GM12878 (cell line): ENCODE results near the gene DLAT. TPM values are rescaled to one million over a fixed set of nuclear protein-coding genes. Genes with fewer than 3 reads are reported as not detected.

Source experiments
- HCFC1 ChIP-seq: fragments of 150-350 bp; IDR thresholded peaks from 2 replicates; pipeline ENCODE4 v1.6.1; 2014; ENCODE audit warnings: low read length
- MXI1 ChIP-seq: fragments of 150-350 bp; IDR thresholded peaks from 2 replicates; pipeline ENCODE4 v1.6.1; 2011; ENCODE audit warnings: low read depth, mild to moderate bottlenecking, inconsistent platforms, low read length, improper control_type of control experiment
- MYC ChIP-seq: IDR thresholded peaks from 2 replicates; pipeline ENCODE4 v1.6.1; 2011; ENCODE audit warnings: mild to moderate bottlenecking, low read length, moderate library complexity, inconsistent platforms; ENCODE audit not compliant: insufficient read depth, insufficient replicate concordance, insufficient read length, severe bottlenecking
- NFIC ChIP-seq: IDR thresholded peaks from 2 replicates; pipeline ENCODE4 v1.6.1; 2012; ENCODE audit warnings: low read depth, mild to moderate bottlenecking, inconsistent platforms, low read length, moderate library complexity
- NFYA ChIP-seq: IDR thresholded peaks from 2 replicates; pipeline ENCODE4 v1.6.1; 2011; ENCODE audit warnings: low read depth, mild to moderate bottlenecking, low read length, improper control_type of control experiment, borderline replicate concordance
- NR2C1 ChIP-seq: fragments of 450-650 bp; IDR thresholded peaks from 2 replicates; pipeline ENCODE4 v1.6.1; 2017; ENCODE audit warnings: antibody characterized with exemption, mild to moderate bottlenecking, moderate library complexity
- NR2F1 ChIP-seq: fragments of 450-650 bp; conservative IDR thresholded peaks from 2 replicates; pipeline ENCODE4 v1.6.1; 2017; ENCODE audit warnings: mild to moderate bottlenecking
- NRF1 ChIP-seq: conservative IDR thresholded peaks from 2 replicates; pipeline ENCODE4 v1.6.1; 2011; ENCODE audit warnings: mild to moderate bottlenecking, low read depth, low read length, improper control_type of control experiment
- POU2F2 ChIP-seq: IDR thresholded peaks from 3 replicates; pipeline ENCODE4 v1.6.1; 2011; ENCODE audit warnings: low read depth, mild to moderate bottlenecking, low read length, borderline replicate concordance
- SMAD5 ChIP-seq: IDR thresholded peaks from 2 replicates; pipeline ENCODE4 v1.6.1; 2016; ENCODE audit warnings: antibody characterized with exemption, low read depth
- STAT3 ChIP-seq: IDR thresholded peaks from 2 replicates; pipeline ENCODE4 v1.6.1; 2011; ENCODE audit warnings: low read depth, low read length, improper control_type of control experiment
- TBL1XR1 ChIP-seq: IDR thresholded peaks from 2 replicates; pipeline ENCODE4 v1.6.1; 2012; ENCODE audit warnings: low read depth, low read length, improper control_type of control experiment
- TCF3 ChIP-seq: IDR thresholded peaks from 2 replicates; pipeline ENCODE4 v1.6.1; 2012; ENCODE audit warnings: low read depth, mild to moderate bottlenecking, low read length, borderline replicate concordance; ENCODE audit not compliant: insufficient read depth
- polyA plus RNA-seq, 11 experiments: library from polyadenylated mRNA; depleted of rRNA in 4 of 11; unstranded in 6 of 11; stranded (reverse) in 5 of 11; fragments of >200 nt; fragmentation: Nextera tagmentation in 4 of 11; fragmentation: Illumina TruSeq in 1 of 11; extraction: Ambion mirVana in 4 of 11; extraction: Trizol in 1 of 11; gene quantifications; 1 replicate in 1 of 11; 2 replicates in 10 of 11; pipeline versions ENCODE4 v1.2.1 to v1.2.3, GENCODE V29; 2011 to 2016; ENCODE audit warnings: inconsistent platforms in 2 of 11, missing spikeins in 2 of 11, low read depth in 1 of 11
- total RNA-seq, 4 experiments: library from RNA; depleted of rRNA in 3 of 4; stranded (reverse); fragments of >200 nt in 3 of 4; fragmentation: Illumina TruSeq in 1 of 4; extraction: Trizol in 1 of 4; gene quantifications; 2 replicates each; pipeline versions ENCODE4 v1.2.1 to v1.2.3, GENCODE V29; 2013 to 2021
- TF ChIP-seq, protein P1 (sequence below): IDR thresholded peaks from 2 replicates; pipeline ENCODE4 v1.6.1; 2011; ENCODE audit warnings: low read depth, mild to moderate bottlenecking, low read length, moderate library complexity, borderline replicate concordance; ENCODE audit errors: extremely low read depth
- TF ChIP-seq, protein P2 (sequence below): fragments of 450-650 bp; IDR thresholded peaks from 2 replicates; pipeline ENCODE4 v1.6.1; 2018; ENCODE audit warnings: borderline replicate concordance, mild to moderate bottlenecking; ENCODE audit not compliant: partially characterized antibody
- TF ChIP-seq, protein P3 (sequence below): fragments of 150-350 bp; IDR thresholded peaks from 2 replicates; pipeline ENCODE4 v1.6.1; 2014; ENCODE audit warnings: mild to moderate bottlenecking, low read depth, low read length
- TF ChIP-seq, protein P4 (sequence below): fragments of 450-650 bp; IDR thresholded peaks from 2 replicates; pipeline ENCODE4 v1.6.1; 2017; ENCODE audit warnings: antibody characterized with exemption, mild to moderate bottlenecking, moderate library complexity
- TF ChIP-seq, protein P5 (sequence below): fragments of 450-650 bp; formaldehyde crosslinking; IDR thresholded peaks from 2 replicates; pipeline ENCODE4 v1.5.0; 2022; ENCODE audit warnings: mild to moderate bottlenecking, missing genetic modification characterization

DLAT gene
- total and polyA plus RNA-seq, 10 of the 15 experiments (the other 5 are each of a cell fraction or from before 2014, with no cell fraction given) = 16.5 to 79.9 (median 43.8) TPM

DNA sequence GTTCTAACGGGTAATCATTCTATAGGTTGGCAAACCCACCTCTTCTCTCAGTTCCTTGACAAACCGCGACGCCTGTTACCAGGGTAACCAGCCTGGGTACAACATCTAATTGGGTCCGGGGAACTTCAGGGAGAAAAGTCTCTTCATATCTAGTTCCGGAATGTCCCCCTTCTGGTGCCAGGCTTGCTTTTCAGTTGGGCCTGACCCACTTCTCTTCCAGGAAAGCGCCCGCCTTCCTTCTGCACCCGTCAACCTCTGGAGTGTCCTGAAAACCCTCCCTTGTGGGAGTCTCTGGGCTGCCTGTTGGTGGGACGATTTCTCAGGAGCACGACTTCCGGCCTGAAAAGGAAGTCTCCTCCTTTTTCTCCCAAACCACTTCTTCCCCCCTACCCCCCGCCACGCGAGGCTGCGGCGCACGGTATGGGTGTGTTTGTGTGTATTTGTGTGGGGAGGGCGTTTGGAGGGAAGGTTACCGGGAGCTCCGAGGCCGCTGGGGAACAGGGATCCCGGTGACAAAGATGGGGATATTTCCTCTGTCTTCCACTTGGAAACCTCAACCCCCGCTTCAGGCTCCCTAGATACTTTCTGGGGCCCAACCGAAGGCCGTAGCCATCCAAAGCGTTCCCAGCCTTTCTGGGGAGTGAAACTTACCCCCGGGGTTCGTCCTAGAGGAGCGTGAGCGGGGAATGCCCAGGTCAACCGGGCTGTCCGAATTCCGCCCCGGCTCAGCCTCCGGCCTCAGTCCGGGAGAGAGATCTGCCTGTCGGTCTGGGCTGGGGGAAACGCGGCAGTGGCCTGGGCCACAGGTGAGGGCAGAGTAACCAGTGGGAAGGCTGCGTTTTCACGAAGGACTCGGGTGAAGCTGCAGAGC is 49.0 kb downstream of the DLAT start, which contains the start of the genes NKAPD1 and PIH1D2 (continued):
- TF ChIP-seq STAT3 = no peak
- peak; percentile 84 for TF ChIP-seq MXI1
- TF ChIP-seq, protein P1, sequence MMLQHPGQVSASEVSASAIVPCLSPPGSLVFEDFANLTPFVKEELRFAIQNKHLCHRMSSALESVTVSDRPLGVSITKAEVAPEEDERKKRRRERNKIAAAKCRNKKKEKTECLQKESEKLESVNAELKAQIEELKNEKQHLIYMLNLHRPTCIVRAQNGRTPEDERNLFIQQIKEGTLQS = no peak
- TF ChIP-seq, protein P2, sequence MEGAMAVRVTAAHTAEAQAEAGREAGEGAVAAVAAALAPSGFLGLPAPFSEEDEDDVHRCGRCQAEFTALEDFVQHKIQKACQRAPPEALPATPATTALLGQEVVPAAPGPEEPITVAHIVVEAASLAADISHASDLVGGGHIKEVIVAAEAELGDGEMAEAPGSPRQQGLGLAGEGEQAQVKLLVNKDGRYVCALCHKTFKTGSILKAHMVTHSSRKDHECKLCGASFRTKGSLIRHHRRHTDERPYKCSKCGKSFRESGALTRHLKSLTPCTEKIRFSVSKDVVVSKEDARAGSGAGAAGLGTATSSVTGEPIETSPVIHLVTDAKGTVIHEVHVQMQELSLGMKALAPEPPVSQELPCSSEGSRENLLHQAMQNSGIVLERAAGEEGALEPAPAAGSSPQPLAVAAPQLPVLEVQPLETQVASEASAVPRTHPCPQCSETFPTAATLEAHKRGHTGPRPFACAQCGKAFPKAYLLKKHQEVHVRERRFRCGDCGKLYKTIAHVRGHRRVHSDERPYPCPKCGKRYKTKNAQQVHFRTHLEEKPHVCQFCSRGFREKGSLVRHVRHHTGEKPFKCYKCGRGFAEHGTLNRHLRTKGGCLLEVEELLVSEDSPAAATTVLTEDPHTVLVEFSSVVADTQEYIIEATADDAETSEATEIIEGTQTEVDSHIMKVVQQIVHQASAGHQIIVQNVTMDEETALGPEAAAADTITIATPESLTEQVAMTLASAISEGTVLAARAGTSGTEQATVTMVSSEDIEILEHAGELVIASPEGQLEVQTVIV = peak; percentile 89
- TF ChIP-seq TCF3 = no peak
- TF ChIP-seq, protein P3, sequence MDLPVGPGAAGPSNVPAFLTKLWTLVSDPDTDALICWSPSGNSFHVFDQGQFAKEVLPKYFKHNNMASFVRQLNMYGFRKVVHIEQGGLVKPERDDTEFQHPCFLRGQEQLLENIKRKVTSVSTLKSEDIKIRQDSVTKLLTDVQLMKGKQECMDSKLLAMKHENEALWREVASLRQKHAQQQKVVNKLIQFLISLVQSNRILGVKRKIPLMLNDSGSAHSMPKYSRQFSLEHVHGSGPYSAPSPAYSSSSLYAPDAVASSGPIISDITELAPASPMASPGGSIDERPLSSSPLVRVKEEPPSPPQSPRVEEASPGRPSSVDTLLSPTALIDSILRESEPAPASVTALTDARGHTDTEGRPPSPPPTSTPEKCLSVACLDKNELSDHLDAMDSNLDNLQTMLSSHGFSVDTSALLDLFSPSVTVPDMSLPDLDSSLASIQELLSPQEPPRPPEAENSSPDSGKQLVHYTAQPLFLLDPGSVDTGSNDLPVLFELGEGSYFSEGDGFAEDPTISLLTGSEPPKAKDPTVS = 0 out of 2 replicates have a peak, but pooled peaks have one; percentile 45
- TF ChIP-seq NFYA = no peak
- TF ChIP-seq NR2F1 = peak; percentile 44; the same call in 1 of the 2 replicates
- TF ChIP-seq HCFC1 = peak; percentile 74
- peak; percentile 58; the same call in 1 of the 2 replicates for TF ChIP-seq NFIC
- TF ChIP-seq, protein P4, sequence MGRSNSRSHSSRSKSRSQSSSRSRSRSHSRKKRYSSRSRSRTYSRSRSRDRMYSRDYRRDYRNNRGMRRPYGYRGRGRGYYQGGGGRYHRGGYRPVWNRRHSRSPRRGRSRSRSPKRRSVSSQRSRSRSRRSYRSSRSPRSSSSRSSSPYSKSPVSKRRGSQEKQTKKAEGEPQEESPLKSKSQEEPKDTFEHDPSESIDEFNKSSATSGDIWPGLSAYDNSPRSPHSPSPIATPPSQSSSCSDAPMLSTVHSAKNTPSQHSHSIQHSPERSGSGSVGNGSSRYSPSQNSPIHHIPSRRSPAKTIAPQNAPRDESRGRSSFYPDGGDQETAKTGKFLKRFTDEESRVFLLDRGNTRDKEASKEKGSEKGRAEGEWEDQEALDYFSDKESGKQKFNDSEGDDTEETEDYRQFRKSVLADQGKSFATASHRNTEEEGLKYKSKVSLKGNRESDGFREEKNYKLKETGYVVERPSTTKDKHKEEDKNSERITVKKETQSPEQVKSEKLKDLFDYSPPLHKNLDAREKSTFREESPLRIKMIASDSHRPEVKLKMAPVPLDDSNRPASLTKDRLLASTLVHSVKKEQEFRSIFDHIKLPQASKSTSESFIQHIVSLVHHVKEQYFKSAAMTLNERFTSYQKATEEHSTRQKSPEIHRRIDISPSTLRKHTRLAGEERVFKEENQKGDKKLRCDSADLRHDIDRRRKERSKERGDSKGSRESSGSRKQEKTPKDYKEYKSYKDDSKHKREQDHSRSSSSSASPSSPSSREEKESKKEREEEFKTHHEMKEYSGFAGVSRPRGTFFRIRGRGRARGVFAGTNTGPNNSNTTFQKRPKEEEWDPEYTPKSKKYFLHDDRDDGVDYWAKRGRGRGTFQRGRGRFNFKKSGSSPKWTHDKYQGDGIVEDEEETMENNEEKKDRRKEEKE = no peak
- TF ChIP-seq SMAD5 = no peak
- TF ChIP-seq POU2F2 = no peak
- TF ChIP-seq NR2C1 = peak; percentile 80
- no peak for TF ChIP-seq NRF1
- TF ChIP-seq TBL1XR1 = no peak
- peak; percentile 39 for TF ChIP-seq MYC
- TF ChIP-seq, protein P5, sequence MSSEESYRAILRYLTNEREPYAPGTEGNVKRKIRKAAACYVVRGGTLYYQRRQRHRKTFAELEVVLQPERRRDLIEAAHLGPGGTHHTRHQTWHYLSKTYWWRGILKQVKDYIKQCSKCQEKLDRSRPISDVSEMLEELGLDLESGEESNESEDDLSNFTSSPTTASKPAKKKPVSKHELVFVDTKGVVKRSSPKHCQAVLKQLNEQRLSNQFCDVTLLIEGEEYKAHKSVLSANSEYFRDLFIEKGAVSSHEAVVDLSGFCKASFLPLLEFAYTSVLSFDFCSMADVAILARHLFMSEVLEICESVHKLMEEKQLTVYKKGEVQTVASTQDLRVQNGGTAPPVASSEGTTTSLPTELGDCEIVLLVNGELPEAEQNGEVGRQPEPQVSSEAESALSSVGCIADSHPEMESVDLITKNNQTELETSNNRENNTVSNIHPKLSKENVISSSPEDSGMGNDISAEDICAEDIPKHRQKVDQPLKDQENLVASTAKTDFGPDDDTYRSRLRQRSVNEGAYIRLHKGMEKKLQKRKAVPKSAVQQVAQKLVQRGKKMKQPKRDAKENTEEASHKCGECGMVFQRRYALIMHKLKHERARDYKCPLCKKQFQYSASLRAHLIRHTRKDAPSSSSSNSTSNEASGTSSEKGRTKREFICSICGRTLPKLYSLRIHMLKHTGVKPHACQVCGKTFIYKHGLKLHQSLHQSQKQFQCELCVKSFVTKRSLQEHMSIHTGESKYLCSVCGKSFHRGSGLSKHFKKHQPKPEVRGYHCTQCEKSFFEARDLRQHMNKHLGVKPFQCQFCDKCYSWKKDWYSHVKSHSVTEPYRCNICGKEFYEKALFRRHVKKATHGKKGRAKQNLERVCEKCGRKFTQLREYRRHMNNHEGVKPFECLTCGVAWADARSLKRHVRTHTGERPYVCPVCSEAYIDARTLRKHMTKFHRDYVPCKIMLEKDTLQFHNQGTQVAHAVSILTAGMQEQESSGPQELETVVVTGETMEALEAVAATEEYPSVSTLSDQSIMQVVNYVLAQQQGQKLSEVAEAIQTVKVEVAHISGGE (CRISPR knock-in tag) = peak; percentile 96
